Measurements from ENCODE around the gene DOCK4.

Gene DOCK4

DNA sequence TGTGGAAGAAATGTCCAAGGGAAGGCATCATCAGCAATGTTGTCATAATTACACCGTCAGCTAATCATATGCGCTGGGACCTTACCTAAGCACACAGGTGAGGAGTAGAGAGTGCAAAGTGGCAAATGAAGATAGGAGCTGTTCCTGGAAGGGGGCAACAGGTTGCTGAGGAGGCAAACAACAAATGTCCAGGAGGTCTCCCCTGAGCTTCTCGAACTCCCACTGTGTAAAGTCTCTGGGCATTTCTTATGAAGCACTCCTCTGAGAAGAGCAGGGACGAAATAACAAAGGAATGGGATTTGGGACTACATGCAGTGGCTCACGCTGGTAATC lies 152.5 kb downstream of the DOCK4 start:
- TF ChIP-seq CEBPB (IDR thresholded peaks at IDR 0.05) (no peak), CREB1 (IDR thresholded peaks at IDR 0.05; ENCODE audit: low read depth) (no peak), RAD21 (IDR thresholded peaks at IDR 0.05; ENCODE audit: low read depth) (no peak), FOXM1 (IDR thresholded peaks at IDR 0.05; ENCODE audit: borderline replicate concordance, low read depth) (no peak), TCF12 (IDR thresholded peaks at IDR 0.05; ENCODE audit: low read depth) (no peak), ZBTB7A (IDR thresholded peaks at IDR 0.05; ENCODE audit: low read depth) (no peak), EGR1 (IDR thresholded peaks at IDR 0.05) (no peak), EP300 (IDR thresholded peaks at IDR 0.05; ENCODE audit: borderline replicate concordance) (no peak)
- TF ChIP-seq, protein P1, sequence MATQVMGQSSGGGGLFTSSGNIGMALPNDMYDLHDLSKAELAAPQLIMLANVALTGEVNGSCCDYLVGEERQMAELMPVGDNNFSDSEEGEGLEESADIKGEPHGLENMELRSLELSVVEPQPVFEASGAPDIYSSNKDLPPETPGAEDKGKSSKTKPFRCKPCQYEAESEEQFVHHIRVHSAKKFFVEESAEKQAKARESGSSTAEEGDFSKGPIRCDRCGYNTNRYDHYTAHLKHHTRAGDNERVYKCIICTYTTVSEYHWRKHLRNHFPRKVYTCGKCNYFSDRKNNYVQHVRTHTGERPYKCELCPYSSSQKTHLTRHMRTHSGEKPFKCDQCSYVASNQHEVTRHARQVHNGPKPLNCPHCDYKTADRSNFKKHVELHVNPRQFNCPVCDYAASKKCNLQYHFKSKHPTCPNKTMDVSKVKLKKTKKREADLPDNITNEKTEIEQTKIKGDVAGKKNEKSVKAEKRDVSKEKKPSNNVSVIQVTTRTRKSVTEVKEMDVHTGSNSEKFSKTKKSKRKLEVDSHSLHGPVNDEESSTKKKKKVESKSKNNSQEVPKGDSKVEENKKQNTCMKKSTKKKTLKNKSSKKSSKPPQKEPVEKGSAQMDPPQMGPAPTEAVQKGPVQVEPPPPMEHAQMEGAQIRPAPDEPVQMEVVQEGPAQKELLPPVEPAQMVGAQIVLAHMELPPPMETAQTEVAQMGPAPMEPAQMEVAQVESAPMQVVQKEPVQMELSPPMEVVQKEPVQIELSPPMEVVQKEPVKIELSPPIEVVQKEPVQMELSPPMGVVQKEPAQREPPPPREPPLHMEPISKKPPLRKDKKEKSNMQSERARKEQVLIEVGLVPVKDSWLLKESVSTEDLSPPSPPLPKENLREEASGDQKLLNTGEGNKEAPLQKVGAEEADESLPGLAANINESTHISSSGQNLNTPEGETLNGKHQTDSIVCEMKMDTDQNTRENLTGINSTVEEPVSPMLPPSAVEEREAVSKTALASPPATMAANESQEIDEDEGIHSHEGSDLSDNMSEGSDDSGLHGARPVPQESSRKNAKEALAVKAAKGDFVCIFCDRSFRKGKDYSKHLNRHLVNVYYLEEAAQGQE (IDR thresholded peaks at IDR 0.05; ENCODE audit: low read depth) = no peak

DNA sequence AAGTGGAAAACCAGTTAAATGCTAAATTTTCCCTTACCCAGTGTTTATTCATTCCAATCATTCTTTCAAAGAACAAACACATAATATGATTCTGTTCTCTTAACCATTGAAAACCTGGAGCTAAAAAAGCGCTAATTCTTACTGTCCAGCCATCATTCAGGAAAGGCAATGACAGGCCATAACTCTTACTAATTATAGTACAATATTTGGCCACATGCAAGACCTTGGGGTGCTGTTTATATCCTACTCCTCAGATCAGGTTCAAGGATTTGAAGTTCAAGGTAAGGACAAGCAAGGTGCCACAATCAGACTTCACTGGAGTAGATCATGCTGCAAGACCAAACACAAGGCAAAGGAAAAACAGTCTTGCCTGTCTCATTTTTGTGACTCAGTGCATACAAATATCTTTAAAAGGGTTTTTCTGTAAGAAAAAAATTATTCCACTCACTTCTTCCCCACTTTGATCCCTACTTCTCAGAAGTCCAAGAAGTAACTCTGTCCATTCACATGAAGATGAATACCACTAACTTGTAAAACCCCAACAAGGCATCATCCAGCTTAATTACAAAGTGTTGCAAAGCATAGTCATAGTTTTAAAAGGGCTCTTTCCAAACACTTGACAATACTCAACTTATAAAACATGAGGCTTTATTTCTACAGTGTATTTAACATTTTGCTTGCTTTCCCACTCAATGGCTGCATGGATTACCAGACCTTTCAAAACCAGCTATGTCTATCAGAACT lies 153.0 kb downstream of the DOCK4 start:
- TF ChIP-seq TAF1 (IDR thresholded peaks at IDR 0.05; ENCODE audit: low read depth) = no peak
- TF ChIP-seq EGR1 (IDR thresholded peaks at IDR 0.05) = no peak
- TF ChIP-seq TCF12 (IDR thresholded peaks at IDR 0.05; ENCODE audit: low read depth) = no peak
- TF ChIP-seq, protein P1 (IDR thresholded peaks at IDR 0.05; ENCODE audit: low read depth) = no peak
- TF ChIP-seq CREB1 (IDR thresholded peaks at IDR 0.05; ENCODE audit: low read depth) = no peak

DNA sequence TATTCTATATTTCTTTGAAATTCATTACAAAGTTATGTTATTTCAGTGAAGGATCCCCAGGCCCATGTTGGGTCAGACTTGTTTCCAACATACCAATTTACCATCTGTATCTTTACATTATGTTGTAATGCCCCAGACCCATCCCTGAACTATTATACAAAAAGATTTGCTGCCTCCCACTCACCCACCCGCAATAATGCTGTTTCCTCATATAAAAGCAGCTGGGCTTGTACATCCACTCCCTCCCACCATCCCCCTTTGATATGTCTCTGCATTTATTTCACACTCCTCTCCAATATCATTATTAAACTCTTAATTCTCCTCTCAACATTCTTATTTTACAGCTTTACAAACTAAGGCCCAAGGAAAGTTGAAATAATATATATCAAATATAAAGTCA lies 153.7 kb downstream of the DOCK4 start:
- TF ChIP-seq, protein P2, sequence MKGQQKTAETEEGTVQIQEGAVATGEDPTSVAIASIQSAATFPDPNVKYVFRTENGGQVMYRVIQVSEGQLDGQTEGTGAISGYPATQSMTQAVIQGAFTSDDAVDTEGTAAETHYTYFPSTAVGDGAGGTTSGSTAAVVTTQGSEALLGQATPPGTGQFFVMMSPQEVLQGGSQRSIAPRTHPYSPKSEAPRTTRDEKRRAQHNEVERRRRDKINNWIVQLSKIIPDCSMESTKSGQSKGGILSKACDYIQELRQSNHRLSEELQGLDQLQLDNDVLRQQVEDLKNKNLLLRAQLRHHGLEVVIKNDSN (IDR thresholded peaks at IDR 0.05) = no peak
- TF ChIP-seq TEAD4 (IDR thresholded peaks at IDR 0.05) (no peak), TCF12 (IDR thresholded peaks at IDR 0.05; ENCODE audit: low read depth) (no peak), NFIC (IDR thresholded peaks at IDR 0.05) (no peak), YY1 (IDR thresholded peaks at IDR 0.05; ENCODE audit: low read depth) (no peak), ZBTB7A (IDR thresholded peaks at IDR 0.05; ENCODE audit: low read depth) (no peak), FOXM1 (IDR thresholded peaks at IDR 0.05; ENCODE audit: borderline replicate concordance, low read depth) (no peak), RAD21 (IDR thresholded peaks at IDR 0.05; ENCODE audit: low read depth) (no peak), CREB1 (IDR thresholded peaks at IDR 0.05; ENCODE audit: low read depth) (no peak), EGR1 (IDR thresholded peaks at IDR 0.05) (no peak), TAF1 (IDR thresholded peaks at IDR 0.05; ENCODE audit: low read depth) (no peak)
- TF ChIP-seq, protein P3, sequence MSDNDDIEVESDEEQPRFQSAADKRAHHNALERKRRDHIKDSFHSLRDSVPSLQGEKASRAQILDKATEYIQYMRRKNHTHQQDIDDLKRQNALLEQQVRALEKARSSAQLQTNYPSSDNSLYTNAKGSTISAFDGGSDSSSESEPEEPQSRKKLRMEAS (IDR thresholded peaks at IDR 0.05) = no peak

DNA sequence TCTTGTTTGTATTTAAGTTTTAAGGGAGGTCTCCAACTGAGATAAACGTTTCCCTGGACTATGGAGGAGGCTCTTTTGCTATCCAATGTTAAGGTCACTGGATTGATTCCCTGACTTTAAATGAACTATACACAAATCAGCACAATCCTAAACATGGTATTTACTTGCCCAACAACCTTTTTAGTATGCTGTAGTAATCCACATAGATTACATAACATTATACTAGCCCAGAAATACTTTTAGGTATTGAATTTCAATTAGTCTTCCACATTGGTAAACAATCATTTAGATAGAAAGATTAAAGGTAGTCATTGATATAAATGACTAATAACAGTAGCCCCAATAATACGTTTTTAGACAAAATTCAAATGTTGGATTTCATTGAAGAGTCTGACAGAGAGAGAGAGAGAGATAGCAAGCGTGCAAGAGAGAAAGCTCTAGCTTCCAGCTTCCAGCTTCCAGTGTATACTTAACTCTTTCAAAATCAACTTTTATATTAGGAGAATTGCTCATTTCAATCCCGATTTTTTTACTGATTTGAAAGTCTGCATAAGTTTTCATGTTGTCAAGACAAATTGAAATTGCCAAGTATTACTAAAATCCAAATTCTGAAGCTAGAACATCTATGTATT lies 155.8 kb downstream of the DOCK4 start:
- TF ChIP-seq EGR1 (IDR thresholded peaks at IDR 0.05) (no peak), FOXM1 (IDR thresholded peaks at IDR 0.05; ENCODE audit: borderline replicate concordance, low read depth) (no peak), TEAD4 (IDR thresholded peaks at IDR 0.05) (no peak), CEBPB (IDR thresholded peaks at IDR 0.05) (no peak)

DNA sequence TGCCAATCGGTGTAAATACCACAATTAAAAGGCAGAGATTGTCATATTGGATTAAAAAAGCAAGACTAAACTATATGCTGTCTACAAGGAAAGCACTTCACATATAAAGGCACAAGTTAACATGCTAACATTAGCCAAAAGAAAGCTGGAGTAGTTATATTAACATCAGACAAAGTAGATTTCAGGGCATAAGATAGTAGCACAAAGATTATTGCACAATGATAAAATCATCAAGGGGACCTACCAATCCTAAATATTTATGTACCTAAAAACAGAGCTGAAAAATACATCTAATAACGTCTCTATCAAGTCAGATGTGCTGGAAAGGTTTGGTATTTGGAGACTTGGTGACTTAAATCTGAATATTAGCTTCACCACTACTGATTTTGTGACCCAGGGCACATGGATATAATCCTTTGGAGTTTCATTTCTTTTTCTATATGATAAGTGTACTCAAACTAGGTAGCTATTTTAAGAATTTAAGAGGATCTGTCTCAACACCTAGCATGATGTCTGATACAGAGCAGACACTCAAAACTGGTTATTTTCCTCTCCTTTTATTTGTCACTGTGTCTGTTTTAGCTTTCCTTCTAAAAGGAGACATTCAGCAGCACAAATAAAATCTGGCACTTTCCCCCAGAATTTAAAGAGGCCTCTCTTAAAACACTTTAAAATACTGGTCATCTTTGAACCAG lies 156.5 kb downstream of the DOCK4 start:
- TF ChIP-seq CREB1 (IDR thresholded peaks at IDR 0.05; ENCODE audit: low read depth) (no peak), FOXM1 (IDR thresholded peaks at IDR 0.05; ENCODE audit: borderline replicate concordance, low read depth) (no peak), CEBPB (IDR thresholded peaks at IDR 0.05) (no peak), NFIC (IDR thresholded peaks at IDR 0.05) (no peak), TAF1 (IDR thresholded peaks at IDR 0.05; ENCODE audit: low read depth) (no peak), YY1 (IDR thresholded peaks at IDR 0.05; ENCODE audit: low read depth) (no peak), RAD21 (IDR thresholded peaks at IDR 0.05; ENCODE audit: low read depth) (no peak), EP300 (IDR thresholded peaks at IDR 0.05; ENCODE audit: borderline replicate concordance) (no peak), TCF12 (IDR thresholded peaks at IDR 0.05; ENCODE audit: low read depth) (no peak)
- TF ChIP-seq, protein P2 (IDR thresholded peaks at IDR 0.05) = no peak
- TF ChIP-seq, protein P1 (IDR thresholded peaks at IDR 0.05; ENCODE audit: low read depth) = no peak
- TF ChIP-seq, protein P3 (IDR thresholded peaks at IDR 0.05) = no peak
